Gastroesophageal sphincter (tissue), 4 donors: ENCODE results near the gene GMDS. TPM values are rescaled to one million over a fixed set of nuclear protein-coding genes. Genes with fewer than 3 reads are reported as not detected.

ENCODE experiments used
- ATAC-seq: fragments of 150-250 bp; one replicate; pipeline ENCODE4 v1.9.1; 2016; ENCODE audit warnings: mild to moderate bottlenecking, moderate library complexity
- H3K27ac ChIP-seq, 4 donors: fragments of 200-600 bp; sonication (generic) in 3 of 4; 1 replicate in 3 of 4; 2 replicates in 1 of 4; pipeline ENCODE4 v1.5.1; 2016 to 2019
- H3K27me3 ChIP-seq: fragments of 200-600 bp; sonication (generic); one replicate; pipeline ENCODE4 v1.5.1; 2019
- H3K36me3 ChIP-seq, 2 donors: fragments of 200-600 bp; sonication (generic); one replicate each; pipeline ENCODE4 v1.5.1; 2019; ENCODE audit warnings: control low read depth in 1 of 2
- H3K4me1 ChIP-seq, 3 donors: fragments of 200-600 bp; sonication (generic); 1 replicate in 2 of 3; 2 replicates in 1 of 3; pipeline ENCODE4 v1.5.1; 2016 to 2019; ENCODE audit warnings: control low read depth in 2 of 3
- H3K4me3 ChIP-seq, 2 donors: fragments of 200-600 bp; sonication (generic); one replicate each; pipeline ENCODE4 v1.5.1; 2019; ENCODE audit warnings: mild to moderate bottlenecking in 1 of 2, moderate library complexity in 1 of 2
- H3K9me3 ChIP-seq, 3 donors: fragments of 200-600 bp; sonication (generic); one replicate each; pipeline ENCODE4 v1.5.1; 2017 to 2019; ENCODE audit warnings: control low read depth in 2 of 3
- CTCF ChIP-seq, 4 experiments: fragments of 200-600 bp in 2 of 4; fragments of 450-650 bp in 2 of 4; sonication (generic) in 1 of 4; IDR thresholded peaks; one replicate each; pipeline ENCODE4 v1.5.1; 2017 to 2019; ENCODE audit warnings: antibody characterized with exemption in 4 of 4, mild to moderate bottlenecking in 2 of 4, moderate library complexity in 2 of 4
- EP300 ChIP-seq: sonication (generic); formaldehyde crosslinking; IDR thresholded peaks from one replicate; pipeline ENCODE4 v1.6.1; 2017; ENCODE audit warnings: antibody characterized with exemption, mild to moderate bottlenecking
- POLR2A ChIP-seq, 2 donors: fragments of 450-650 bp; IDR thresholded peaks; one replicate each; pipeline ENCODE4 v1.6.1; 2017; ENCODE audit warnings: antibody characterized with exemption in 2 of 2, mild to moderate bottlenecking in 2 of 2, moderate library complexity in 1 of 2
- POLR2AphosphoS5 ChIP-seq: sonication (generic); formaldehyde crosslinking; IDR thresholded peaks from one replicate; pipeline ENCODE4 v1.6.1; 2017; ENCODE audit warnings: antibody characterized with exemption
- WGBS, 2 donors: methylation state at CpG; one replicate each; pipeline ENCODE4 v1.1.5; 2018; ENCODE audit warnings: low coverage in 1 of 2; 5-methylcytosine and 5-hydroxymethylcytosine counted together
- total RNA-seq, 4 donors: library from RNA; depleted of rRNA; stranded (reverse); fragments of >200 nt; gene quantifications; one replicate each; pipeline ENCODE4 v1.1.0, GENCODE V29; 2016

Gene GMDS
- total RNA-seq, 4 donors from 2014 or later, result 5.0 to 14.7 (median 6.4) TPM

DNA sequence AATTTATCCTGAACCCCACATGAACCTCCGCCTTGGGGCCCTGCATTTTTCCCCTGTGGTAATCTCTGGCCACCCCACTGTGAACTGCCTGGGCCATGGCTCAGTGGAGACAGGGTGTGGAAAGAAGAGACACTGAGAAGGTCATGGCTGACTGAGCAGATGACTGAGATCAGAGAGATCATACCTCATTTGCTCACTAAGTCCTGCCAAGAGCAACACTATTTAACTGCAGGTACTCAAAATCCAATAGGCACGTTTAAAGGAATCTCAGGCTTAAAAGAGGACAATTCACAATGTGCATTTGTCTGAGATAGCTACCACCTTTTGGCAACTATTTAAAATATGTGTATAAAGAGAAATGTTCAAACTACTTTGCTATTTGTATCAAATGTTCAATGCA lies 305.0 kb downstream of the GMDS start:
- no peaks in the 10 kb centered on the region for H3K27me3 ChIP-seq
- no peak overlapping the region for H3K27ac ChIP-seq
- no peak for TF ChIP-seq CTCF (IDR thresholded peaks at IDR 0.05)
- no peak for TF ChIP-seq POLR2AphosphoS5
- TF ChIP-seq EP300, result no peak
- TF ChIP-seq POLR2A (IDR thresholded peaks at IDR 0.05), result no peak
- H3K4me3 ChIP-seq, result no peak overlapping the region
- no peak for ATAC-seq
- H3K4me1 ChIP-seq, result no peaks in the 10 kb centered on the region
- no peaks in the 10 kb centered on the region for H3K36me3 ChIP-seq
- no peaks in the 10 kb centered on the region for H3K9me3 ChIP-seq
- 60% methylated on average over 1 to 2 of the region's 2 CpGs for WGBS, 2 donors

DNA sequence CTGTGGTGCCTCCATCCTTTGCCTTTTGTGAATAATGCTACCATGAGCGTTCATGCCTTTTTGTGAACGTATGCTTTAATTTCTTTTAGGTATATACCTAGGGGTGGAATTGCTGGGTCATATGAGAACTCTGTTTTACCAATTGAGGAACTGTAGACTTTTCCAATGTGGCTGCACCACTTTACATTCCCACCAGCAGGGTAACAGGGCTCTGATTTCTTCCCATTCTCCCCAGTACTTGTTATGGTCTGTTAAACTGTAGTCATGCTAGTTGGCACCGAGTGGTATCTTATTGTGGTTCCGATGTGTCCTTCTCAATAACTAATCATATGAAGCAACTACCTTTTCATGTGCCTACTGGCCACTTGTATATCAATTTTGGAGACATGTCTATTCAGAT lies 312.1 kb downstream of the GMDS start:
- TF ChIP-seq EP300 (no peak), POLR2AphosphoS5 (no peak), CTCF (IDR thresholded peaks at IDR 0.05) (no peak), POLR2A (IDR thresholded peaks at IDR 0.05) (no peak)
- no peaks in the 10 kb centered on the region for H3K9me3 ChIP-seq
- 96 to 100% methylated on average over 4 of the region's 4 CpGs for WGBS, 2 donors
- no peaks in the 10 kb centered on the region for H3K4me1 ChIP-seq
- no peaks in the 10 kb centered on the region for H3K36me3 ChIP-seq
- no peak for ATAC-seq
- H3K4me3 ChIP-seq, result no peak overlapping the region
- no peak overlapping the region for H3K27ac ChIP-seq
- H3K27me3 ChIP-seq, result no peaks in the 10 kb centered on the region

GRCh38 chr6:1931817-1932216 lies 313.6 kb downstream of the GMDS start:
- no peak overlapping the region for H3K4me3 ChIP-seq
- no peaks in the 10 kb centered on the region for H3K4me1 ChIP-seq
- 90 to 100% methylated on average over 1 to 5 of the region's 5 CpGs for WGBS, 2 donors
- H3K9me3 ChIP-seq, result no peaks in the 10 kb centered on the region
- ATAC-seq, result no peak
- H3K36me3 ChIP-seq, result no peaks in the 10 kb centered on the region
- H3K27me3 ChIP-seq, result no peaks in the 10 kb centered on the region
- no peak for TF ChIP-seq CTCF (IDR thresholded peaks at IDR 0.05)
- no peak for TF ChIP-seq POLR2AphosphoS5
- TF ChIP-seq EP300, result no peak
- no peak for TF ChIP-seq POLR2A (IDR thresholded peaks at IDR 0.05)
- H3K27ac ChIP-seq, result no peak overlapping the region

GRCh38 chr6:1930356-1930755 lies 315.0 kb downstream of the GMDS start:
- H3K4me1 ChIP-seq, result no peaks in the 10 kb centered on the region
- TF ChIP-seq POLR2AphosphoS5 (no peak), CTCF (IDR thresholded peaks at IDR 0.05) (no peak), POLR2A (IDR thresholded peaks at IDR 0.05) (no peak), EP300 (no peak)
- no peak overlapping the region for H3K27ac ChIP-seq
- no peak overlapping the region for H3K4me3 ChIP-seq
- no peaks in the 10 kb centered on the region for H3K27me3 ChIP-seq
- H3K36me3 ChIP-seq, result no peaks in the 10 kb centered on the region
- WGBS, 2 donors, result 21 to 55% methylated on average over 2 of the region's 2 CpGs
- no peaks in the 10 kb centered on the region for H3K9me3 ChIP-seq
- ATAC-seq, result no peak

GRCh38 chr6:1929931-1930330 lies 315.5 kb downstream of the GMDS start:
- H3K4me1 ChIP-seq, result no peaks in the 10 kb centered on the region
- H3K4me3 ChIP-seq, result no peak overlapping the region
- H3K36me3 ChIP-seq, result no peaks in the 10 kb centered on the region
- no peaks in the 10 kb centered on the region for H3K9me3 ChIP-seq
- H3K27me3 ChIP-seq, result no peaks in the 10 kb centered on the region
- ATAC-seq, result no peak
- TF ChIP-seq POLR2AphosphoS5, result no peak
- TF ChIP-seq CTCF (IDR thresholded peaks at IDR 0.05), result no peak
- TF ChIP-seq EP300, result no peak
- TF ChIP-seq POLR2A (IDR thresholded peaks at IDR 0.05), result no peak
- 88 to 92% methylated on average over 8 to 9 of the region's 9 CpGs for WGBS, 2 donors
- H3K27ac ChIP-seq, result no peak overlapping the region
